Right hindlimb (tissue), 1 donor: Measurements from ENCODE around the gene RASSF3.
"Not testable (repeated sequence)": the region's sequence is repeated elsewhere in the genome, so short reads cannot be mapped to it uniquely, and the experiment has no call there.

ENCODE experiments used
- DNase-seq: peaks from one replicate; pipeline ENCODE4 v3.0.0-alpha.2; 2018

The RASSF3 gene

GRCh38 chr12:64634508-64635092, 24.3 kb downstream of the RASSF3 start:
- DNase-seq: no peak

GRCh38 chr12:64635356-64635998, 25.2 kb downstream of the RASSF3 start:
- DNase-seq: no peak

GRCh38 chr12:64636856-64637255, 26.6 kb downstream of the RASSF3 start:
- DNase-seq: no peak

- no peak for DNase-seq
Measured at GRCh38 chr12:64639466-64639865, 29.2 kb downstream of the RASSF3 start.

GRCh38 chr12:64646318-64646717, 36.0 kb downstream of the RASSF3 start:
- no peak for DNase-seq

- DNase-seq: no peak
Measured at GRCh38 chr12:64649487-64649886, 39.2 kb downstream of the RASSF3 start.

GRCh38 chr12:64650762-64651161, 40.5 kb downstream of the RASSF3 start:
- DNase-seq: no peak

GRCh38 chr12:64652346-64652745, 42.1 kb downstream of the RASSF3 start:
- DNase-seq: no peak

- DNase-seq: no peak
Measured at GRCh38 chr12:64653123-64653522, 42.8 kb downstream of the RASSF3 start.

- DNase-seq: not testable (repeated sequence)
Measured at GRCh38 chr12:64653907-64654306, 43.6 kb downstream of the RASSF3 start.

GRCh38 chr12:64655141-64655540, 44.8 kb downstream of the RASSF3 start:
- no peak for DNase-seq

- DNase-seq: no peak
Measured at GRCh38 chr12:64656429-64656828, 46.1 kb downstream of the RASSF3 start.

GRCh38 chr12:64658892-64659481, 48.7 kb downstream of the RASSF3 start:
- no peak for DNase-seq

GRCh38 chr12:64660237-64661018, 50.1 kb downstream of the RASSF3 start:
- no peak for DNase-seq

GRCh38 chr12:64663015-64663414, 52.7 kb downstream of the RASSF3 start:
- DNase-seq: no peak

- no peak for DNase-seq
Measured at GRCh38 chr12:64665514-64665913, 55.2 kb downstream of the RASSF3 start.

GRCh38 chr12:64666054-64666914, 56.0 kb downstream of the RASSF3 start:
- no peak for DNase-seq

- no peak for DNase-seq
Measured at GRCh38 chr12:64667793-64668192, 57.5 kb downstream of the RASSF3 start.

- peak; percentile 50 for DNase-seq
Measured at GRCh38 chr12:64669270-64669842, 59.1 kb downstream of the RASSF3 start.

GRCh38 chr12:64670019-64670418, 59.7 kb downstream of the RASSF3 start:
- DNase-seq: no peak

- no peak for DNase-seq
Measured at GRCh38 chr12:64670919-64671639, 60.8 kb downstream of the RASSF3 start.

GRCh38 chr12:64671681-64672080, 61.4 kb downstream of the RASSF3 start:
- DNase-seq: no peak
